WTC11 (cell line): ENCODE data around the gene ABR. TPM values are rescaled to one million over a fixed set of nuclear protein-coding genes. Genes with fewer than 3 reads are reported as not detected.

Source experiments
- ATAC-seq: fragments of 200-7000 bp; cut with Tn5 transposase; 2 replicates; pipeline ENCODE4 v1.10.0; 2021; ENCODE audit warnings: mild to moderate bottlenecking, moderate library complexity
- CTCF ChIA-PET: fragments of 300-600 bp; sonication (Branson Sonifier 250); formaldehyde crosslinking; loops from one replicate; lab custom pipeline; 2021; ENCODE audit warnings: antibody characterized with exemption; lab: Charles Lee
- POLR2A ChIA-PET: fragments of 350-600 bp; sonication (Branson Sonifier 250); formaldehyde crosslinking; loops from one replicate; lab custom pipeline; 2021; ENCODE audit warnings: antibody characterized with exemption; lab: Charles Lee
- DNase-seq: peaks from one replicate; pipeline ENCODE4 v3.0.0; 2021; ENCODE audit warnings: low spot score
- H3K27ac Mint-ChIP-seq: 2 replicates; pipeline ENCODE4 v1.8.0; 2021; ENCODE audit warnings: mixed read lengths
- H3K27me3 Mint-ChIP-seq: 2 replicates; pipeline ENCODE4 v1.8.0; 2021; ENCODE audit warnings: low read depth, mild to moderate bottlenecking, moderate library complexity, mixed read lengths
- H3K36me3 Mint-ChIP-seq: 2 replicates; pipeline ENCODE4 v1.8.0; 2021; ENCODE audit warnings: mixed read lengths
- H3K4me1 Mint-ChIP-seq: 2 replicates; pipeline ENCODE4 v1.8.0; 2022; ENCODE audit warnings: mixed read lengths
- H3K4me3 Mint-ChIP-seq: 2 replicates; pipeline ENCODE4 v1.8.0; 2021; ENCODE audit warnings: mild to moderate bottlenecking, moderate library complexity, mixed read lengths
- H3K9me3 Mint-ChIP-seq: 2 replicates; pipeline ENCODE4 v1.8.0; 2021; ENCODE audit warnings: mixed read lengths
- ATF1 ChIP-seq: sonication (generic); formaldehyde crosslinking; IDR thresholded peaks from 2 replicates; pipeline ENCODE4 v1.8.1; 2023; ENCODE audit warnings: mild to moderate bottlenecking, moderate library complexity, missing genetic modification reagents
- ATF2 ChIP-seq: sonication (generic); formaldehyde crosslinking; IDR thresholded peaks from 2 replicates; pipeline ENCODE4 v1.8.1; 2022; ENCODE audit warnings: low read depth, missing genetic modification reagents, borderline replicate concordance
- CBFB ChIP-seq: sonication (generic); formaldehyde crosslinking; IDR thresholded peaks from 2 replicates; pipeline ENCODE4 v1.8.1; 2022; ENCODE audit warnings: mild to moderate bottlenecking, low read depth, missing genetic modification reagents
- CREB1 ChIP-seq: sonication (generic); formaldehyde crosslinking; IDR thresholded peaks from 2 replicates; pipeline ENCODE4 v1.8.0; 2023; ENCODE audit warnings: mild to moderate bottlenecking, missing genetic modification reagents
- E2F5 ChIP-seq: sonication (generic); formaldehyde crosslinking; IDR thresholded peaks from 2 replicates; pipeline ENCODE4 v1.8.1; 2022; ENCODE audit warnings: mild to moderate bottlenecking, moderate library complexity, missing genetic modification reagents
- ELF4 ChIP-seq: sonication (generic); formaldehyde crosslinking; IDR thresholded peaks from 2 replicates; pipeline ENCODE4 v1.8.1; 2022; ENCODE audit warnings: low read depth, mild to moderate bottlenecking, moderate library complexity, missing genetic modification reagents
- EMX1 ChIP-seq: fragments of 250-450 bp; sonication (Bioruptor Pico); IDR thresholded peaks from 2 replicates; pipeline ENCODE4 v1.8.0; 2021; ENCODE audit warnings: mild to moderate bottlenecking
- FOXJ3 ChIP-seq: sonication (generic); formaldehyde crosslinking; IDR thresholded peaks from 2 replicates; pipeline ENCODE4 v1.9.0; 2021; ENCODE audit warnings: missing genetic modification reagents, mild to moderate bottlenecking, borderline replicate concordance
- FOXP4 ChIP-seq: sonication (generic); formaldehyde crosslinking; IDR thresholded peaks from 2 replicates; pipeline ENCODE4 v1.8.0; 2022; ENCODE audit warnings: mild to moderate bottlenecking, missing genetic modification reagents
- GABPB1 ChIP-seq: sonication (generic); formaldehyde crosslinking; IDR thresholded peaks from 2 replicates; pipeline ENCODE4 v1.8.1; 2023; ENCODE audit warnings: mild to moderate bottlenecking, missing genetic modification reagents
- GRHL2 ChIP-seq: fragments of 250-450 bp; sonication (Bioruptor Pico); IDR thresholded peaks from 2 replicates; pipeline ENCODE4 v1.8.0; 2022; ENCODE audit warnings: mild to moderate bottlenecking, moderate library complexity; ENCODE audit not compliant: insufficient replicate concordance, severe bottlenecking
- HMGXB4 ChIP-seq: sonication (generic); formaldehyde crosslinking; IDR thresholded peaks from 2 replicates; pipeline ENCODE4 v1.8.1; 2023; ENCODE audit warnings: mild to moderate bottlenecking, moderate library complexity, missing genetic modification reagents
- JAZF1 ChIP-seq: fragments of 250-450 bp; sonication (Bioruptor Pico); IDR thresholded peaks from 2 replicates; pipeline ENCODE4 v1.9.0; 2021; ENCODE audit warnings: moderate library complexity, mild to moderate bottlenecking, inconsistent platforms
- MAX ChIP-seq: sonication (generic); formaldehyde crosslinking; IDR thresholded peaks from 2 replicates; pipeline ENCODE4 v1.8.0; 2022; ENCODE audit warnings: mild to moderate bottlenecking, missing genetic modification reagents
- MXD4 ChIP-seq: fragments of 250-450 bp; sonication (Bioruptor Pico); IDR thresholded peaks from 2 replicates; pipeline ENCODE4 v1.8.0; 2021; ENCODE audit warnings: mild to moderate bottlenecking, moderate library complexity, borderline replicate concordance
- NFATC4 ChIP-seq: fragments of 250-450 bp; sonication (Bioruptor Pico); IDR thresholded peaks from 2 replicates; pipeline ENCODE4 v1.9.0; 2021; ENCODE audit warnings: mild to moderate bottlenecking
- NFYB ChIP-seq: sonication (generic); formaldehyde crosslinking; conservative IDR thresholded peaks from 2 replicates; pipeline ENCODE4 v1.8.0; 2022; ENCODE audit warnings: low read depth, missing genetic modification reagents
- NR3C1 ChIP-seq: sonication (generic); formaldehyde crosslinking; conservative IDR thresholded peaks from 2 replicates; pipeline ENCODE4 v1.8.1; 2023; ENCODE audit warnings: low read depth, mild to moderate bottlenecking, missing genetic modification reagents
- OVOL2 ChIP-seq: fragments of 250-450 bp; sonication (Bioruptor Pico); IDR thresholded peaks from 2 replicates; pipeline ENCODE4 v1.9.0; 2021; ENCODE audit warnings: mild to moderate bottlenecking, borderline replicate concordance
- SOX15 ChIP-seq: fragments of 250-450 bp; sonication (Bioruptor Pico); IDR thresholded peaks from 2 replicates; pipeline ENCODE4 v1.9.0; 2021; ENCODE audit warnings: mild to moderate bottlenecking
- TCF7 ChIP-seq: sonication (generic); formaldehyde crosslinking; IDR thresholded peaks from 2 replicates; pipeline ENCODE4 v1.8.0; 2022; ENCODE audit warnings: mild to moderate bottlenecking, low read depth, missing genetic modification reagents, moderate library complexity
- TEAD1 ChIP-seq: sonication (generic); formaldehyde crosslinking; IDR thresholded peaks from 2 replicates; pipeline ENCODE4 v1.8.0; 2022; ENCODE audit warnings: mild to moderate bottlenecking, missing genetic modification reagents
- ZNF121 ChIP-seq: sonication (generic); formaldehyde crosslinking; IDR thresholded peaks from 2 replicates; pipeline ENCODE4 v1.8.0; 2023; ENCODE audit warnings: missing genetic modification reagents
- ZNF263 ChIP-seq: sonication (generic); formaldehyde crosslinking; IDR thresholded peaks from 2 replicates; pipeline ENCODE4 v1.8.1; 2022; ENCODE audit warnings: low read depth, mild to moderate bottlenecking, moderate library complexity, missing genetic modification reagents
- ZSCAN18 ChIP-seq: fragments of 250-450 bp; sonication (Bioruptor Pico); IDR thresholded peaks from 2 replicates; pipeline ENCODE4 v2.1.2; 2022; ENCODE audit warnings: mild to moderate bottlenecking, moderate library complexity
- total RNA-seq: library from RNA; stranded (reverse); gene quantifications from 3 replicates; pipeline ENCODE4 v1.2.3, GENCODE V29; 2021

Gene ABR
- total RNA-seq, 1 experiment from 2014 or later, result 38.0 TPM

GRCh38 chr17:957856-958421 lies 221.8 kb downstream of the ABR start:
- ChIA-PET CTCF (interaction anchor here (0.8 to 1.6 kb wide), 4 partner anchors 15 to 78 kb away, joined by 3 to 6 read pairs (median 4); partner anchors contain the start of gene NXN), POLR2A (no interaction called here)
- TF ChIP-seq MXD4 (CRISPR knock-in tag), result no peak
- TF ChIP-seq OVOL2, result no peak
- no peak for TF ChIP-seq FOXP4 (CRISPR knock-in tag)
- TF ChIP-seq SOX15, result no peak
- TF ChIP-seq NFYB (CRISPR knock-in tag), result no peak
- no peak for TF ChIP-seq TEAD1
- no peak for TF ChIP-seq FOXJ3
- TF ChIP-seq E2F5 (CRISPR knock-in tag), result no peak
- no peak for TF ChIP-seq NR3C1 (CRISPR knock-in tag)
- no peak for TF ChIP-seq ZSCAN18 (CRISPR knock-in tag)
- TF ChIP-seq MAX (CRISPR knock-in tag), result no peak
- TF ChIP-seq ZNF263 (CRISPR knock-in tag), result no peak
- TF ChIP-seq HMGXB4 (CRISPR knock-in tag), result no peak
- TF ChIP-seq ATF2 (CRISPR knock-in tag), result no peak
- TF ChIP-seq ZNF121 (CRISPR knock-in tag), result no peak
- TF ChIP-seq CREB1 (CRISPR knock-in tag), result no peak
- no peak for TF ChIP-seq CBFB (CRISPR knock-in tag)
- no peak for TF ChIP-seq GABPB1 (CRISPR knock-in tag)

GRCh38 chr17:956905-957304 lies 222.9 kb downstream of the ABR start:
- H3K4me3 Mint-ChIP-seq, result no peak overlapping the region
- no peak for TF ChIP-seq ZNF121 (CRISPR knock-in tag)
- TF ChIP-seq JAZF1, result no peak
- no peak for TF ChIP-seq TCF7 (CRISPR knock-in tag)
- TF ChIP-seq EMX1 (CRISPR knock-in tag), result no peak
- no peak for TF ChIP-seq GRHL2
- no peak for TF ChIP-seq NFATC4 (CRISPR knock-in tag)
- no peak for TF ChIP-seq ELF4
- no peak for TF ChIP-seq ATF1 (CRISPR knock-in tag)
- H3K4me1 Mint-ChIP-seq, result peaks cover 40% of the 10 kb centered on the region
- ATAC-seq, result no peak
- no peaks in the 10 kb centered on the region for H3K27me3 Mint-ChIP-seq
- ChIA-PET POLR2A (interaction anchor here (0.7 to 0.8 kb wide), 2 partner anchors 9 to 39 kb away, joined by 3 to 4 read pairs; no protein-coding TSS in a partner anchor), CTCF (interaction anchor here (0.6 to 1.5 kb wide), 5 partner anchors 8 to 284 kb away, joined by 3 to 6 read pairs (median 3); partner anchors contain the start of gene NXN)
- H3K9me3 Mint-ChIP-seq, result no peaks in the 10 kb centered on the region
- no peak for DNase-seq
- peaks cover 12% of the 10 kb centered on the region for H3K36me3 Mint-ChIP-seq
- H3K27ac Mint-ChIP-seq, result peak overlapping the region; percentile 63

More at GRCh38 chr17:957856-958421, 221.8 kb downstream of the ABR start:
- no peaks in the 10 kb centered on the region for H3K27me3 Mint-ChIP-seq
- no peaks in the 10 kb centered on the region for H3K9me3 Mint-ChIP-seq
- DNase-seq, result no peak
- H3K36me3 Mint-ChIP-seq, result peaks cover 12% of the 10 kb centered on the region
- H3K4me3 Mint-ChIP-seq, result no peak overlapping the region
- peaks cover 47% of the 10 kb centered on the region for H3K4me1 Mint-ChIP-seq
- no peak for ATAC-seq
- H3K27ac Mint-ChIP-seq, result peak overlapping the region; percentile 92
